SK-N-SH treated with all-trans-retinoic acid at 6 μM for 48 hours (cell line): Measurements from ENCODE around the gene HOPX.

ENCODE experiments used
- ARNTL ChIP-seq: fragments of 450-650 bp; formaldehyde crosslinking; IDR thresholded peaks from 2 replicates; pipeline ENCODE4 v1.5.0; 2020; ENCODE audit warnings: low read depth, mild to moderate bottlenecking, moderate library complexity, borderline replicate concordance
- RARB ChIP-seq: fragments of 250-450 bp; sonication (Bioruptor Pico); IDR thresholded peaks from 2 replicates; pipeline ENCODE4 v1.8.0; 2021; ENCODE audit warnings: mild to moderate bottlenecking, moderate library complexity
- TCF4 ChIP-seq: fragments of 250-450 bp; sonication (Bioruptor Pico); IDR thresholded peaks from 2 replicates; pipeline ENCODE4 v1.8.0; 2021; ENCODE audit warnings: mild to moderate bottlenecking, moderate library complexity, borderline replicate concordance
- ZFP30 ChIP-seq: fragments of 450-650 bp; formaldehyde crosslinking; IDR thresholded peaks from 2 replicates; pipeline ENCODE4 v1.5.0; 2022; ENCODE audit warnings: mild to moderate bottlenecking, moderate library complexity
- TF ChIP-seq, protein P1 (sequence below): fragments of 250-450 bp; sonication (Bioruptor Pico); IDR thresholded peaks from 2 replicates; pipeline ENCODE4 v1.8.0; 2021; ENCODE audit warnings: low read depth, mild to moderate bottlenecking, moderate library complexity, borderline replicate concordance

GRCh38 chr4:56650262-56651055 lies 30.6 kb downstream of the HOPX start:
- TF ChIP-seq RARB (CRISPR knock-in tag) (no peak), ZFP30 (CRISPR knock-in tag) (no peak), ARNTL (CRISPR knock-in tag) (no peak), TCF4 (CRISPR knock-in tag) (no peak)
- TF ChIP-seq, protein P1, sequence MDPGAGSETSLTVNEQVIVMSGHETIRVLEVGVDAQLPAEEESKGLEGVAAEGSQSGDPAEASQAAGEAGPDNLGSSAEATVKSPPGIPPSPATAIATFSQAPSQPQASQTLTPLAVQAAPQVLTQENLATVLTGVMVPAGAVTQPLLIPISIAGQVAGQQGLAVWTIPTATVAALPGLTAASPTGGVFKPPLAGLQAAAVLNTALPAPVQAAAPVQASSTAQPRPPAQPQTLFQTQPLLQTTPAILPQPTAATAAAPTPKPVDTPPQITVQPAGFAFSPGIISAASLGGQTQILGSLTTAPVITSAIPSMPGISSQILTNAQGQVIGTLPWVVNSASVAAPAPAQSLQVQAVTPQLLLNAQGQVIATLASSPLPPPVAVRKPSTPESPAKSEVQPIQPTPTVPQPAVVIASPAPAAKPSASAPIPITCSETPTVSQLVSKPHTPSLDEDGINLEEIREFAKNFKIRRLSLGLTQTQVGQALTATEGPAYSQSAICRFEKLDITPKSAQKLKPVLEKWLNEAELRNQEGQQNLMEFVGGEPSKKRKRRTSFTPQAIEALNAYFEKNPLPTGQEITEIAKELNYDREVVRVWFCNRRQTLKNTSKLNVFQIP (CRISPR knock-in tag) = no peak
